Stimulated activated effector memory CD8-positive, alpha-beta T cell treated with anti-CD3 and anti-CD28 coated beads, Interleukin-12 subunit alpha, Interleukin-12 subunit beta, amount 100 ng/mL, for 72 hours (primary cell): ENCODE results near the gene WDPCP.

Experiments
- ATAC-seq: fragments of 150-1000 bp; cut with Tn5 transposase; 2 replicates; pipeline ENCODE4 v1.10.0; 2021
- DNase-seq, 2 donors: peaks; one replicate each; pipeline ENCODE4 v3.0.0; 2021 to 2022; ENCODE audit warnings: low spot score in 2 of 2
- H3K27ac Mint-ChIP-seq: one replicate; pipeline ENCODE4 v1.8.0; 2022; ENCODE audit warnings: mild to moderate bottlenecking, mixed read lengths
- H3K36me3 Mint-ChIP-seq: one replicate; pipeline ENCODE4 v1.8.0; 2022; ENCODE audit warnings: mild to moderate bottlenecking, mixed read lengths
- H3K4me1 Mint-ChIP-seq: one replicate; pipeline ENCODE4 v1.8.0; 2022; ENCODE audit warnings: mixed read lengths
- H3K4me3 Mint-ChIP-seq: one replicate; pipeline ENCODE4 v1.8.0; 2022; ENCODE audit warnings: mild to moderate bottlenecking, mixed read lengths
- H3K9me3 Mint-ChIP-seq: one replicate; pipeline ENCODE4 v1.8.0; 2022; ENCODE audit warnings: mixed read lengths

The WDPCP gene

DNA sequence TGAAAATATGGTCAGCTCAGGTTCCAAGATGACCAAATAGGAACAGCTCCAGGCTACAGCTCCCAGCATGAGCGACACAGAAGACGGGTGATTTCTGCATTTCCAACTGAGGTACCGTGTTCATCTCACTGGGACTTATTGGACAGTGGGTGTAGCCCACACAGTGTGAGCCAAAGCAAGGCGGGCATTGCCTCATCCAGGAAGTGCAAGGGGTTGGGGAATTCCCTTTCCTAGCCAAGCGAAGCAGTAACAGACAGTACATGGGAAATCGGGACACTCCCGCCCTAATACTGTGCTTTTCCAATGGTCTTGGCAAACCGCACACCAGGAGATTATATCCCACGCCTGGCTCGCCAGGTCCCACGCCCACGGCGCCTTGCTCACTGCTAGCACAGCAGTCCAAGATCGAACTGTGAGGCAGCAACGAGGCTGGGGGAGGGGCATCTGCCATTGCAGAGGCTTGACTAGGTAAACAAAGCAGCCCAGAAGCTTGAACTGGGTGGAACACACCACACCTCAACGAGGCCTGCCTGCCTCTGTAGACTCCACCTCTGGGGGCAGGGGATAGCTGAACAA, 57.5 kb downstream of the WDPCP start:
- Mint-ChIP-seq H3K4me1 (peaks cover 6% of the 10 kb centered on the region), H3K36me3 (no peaks in the 10 kb centered on the region), H3K4me3 (no peak overlapping the region), H3K9me3 (peaks cover 17% of the 10 kb centered on the region), H3K27ac (no peak overlapping the region)
- DNase-seq (no peak), ATAC-seq (no peak)

DNA sequence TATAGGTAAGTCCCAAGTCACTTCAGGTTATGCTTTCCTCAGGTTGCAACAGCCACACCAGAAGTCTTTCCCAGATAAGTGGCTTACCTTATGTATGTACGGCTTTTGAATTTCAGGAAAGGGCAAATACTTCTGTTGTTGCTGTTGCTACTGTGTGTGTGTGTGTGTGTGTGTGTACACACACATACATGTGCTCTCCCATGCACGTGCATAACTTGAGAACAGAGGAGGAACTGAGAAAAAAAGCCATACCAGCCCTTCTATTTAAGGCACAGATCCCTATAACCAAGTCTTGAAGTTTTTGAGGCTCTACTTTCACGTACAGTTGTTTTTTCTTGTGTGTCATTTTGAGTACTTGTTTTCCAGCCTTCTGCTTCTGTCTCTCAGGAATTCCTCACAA, 62.4 kb downstream of the WDPCP start:
- Mint-ChIP-seq H3K9me3 (peaks cover 26% of the 10 kb centered on the region), H3K4me3 (no peak overlapping the region), H3K27ac (no peak overlapping the region), H3K4me1 (no peaks in the 10 kb centered on the region), H3K36me3 (no peaks in the 10 kb centered on the region)
- DNase-seq = no peak
- no peak for ATAC-seq

DNA sequence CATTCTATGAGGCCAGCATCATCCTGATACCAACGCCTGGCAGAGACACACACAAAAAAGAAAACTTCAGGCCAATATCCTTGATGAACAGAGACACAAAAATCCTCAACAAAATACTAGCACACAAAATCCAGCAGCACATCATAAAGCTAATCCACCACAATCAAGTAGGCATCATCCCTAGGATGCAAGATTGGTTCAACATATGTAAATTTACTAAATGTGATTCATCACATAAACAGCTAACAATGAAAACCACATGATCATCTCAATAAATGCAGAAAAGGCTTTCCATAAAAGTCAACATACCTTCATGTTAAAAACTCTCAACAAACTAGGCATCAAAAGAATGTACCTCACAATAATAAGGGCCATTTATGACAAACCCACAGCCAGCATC, 65.3 kb downstream of the WDPCP start:
- ATAC-seq (no peak), DNase-seq (no peak)
- Mint-ChIP-seq H3K9me3 (peaks cover 32% of the 10 kb centered on the region), H3K27ac (no peak overlapping the region), H3K4me3 (no peak overlapping the region), H3K4me1 (no peaks in the 10 kb centered on the region), H3K36me3 (no peaks in the 10 kb centered on the region)

GRCh38 chr2:63520793-63521192, 67.5 kb downstream of the WDPCP start:
- no peak for ATAC-seq

GRCh38 chr2:63514781-63515180, 73.5 kb downstream of the WDPCP start:
- peaks cover 13% of the 10 kb centered on the region for H3K9me3 Mint-ChIP-seq

More at GRCh38 chr2:63520793-63521192, 67.5 kb downstream of the WDPCP start:
- no peaks in the 10 kb centered on the region for H3K36me3 Mint-ChIP-seq
- DNase-seq = no peak
- H3K9me3 Mint-ChIP-seq = peaks cover 34% of the 10 kb centered on the region
- H3K4me1 Mint-ChIP-seq = no peaks in the 10 kb centered on the region
- H3K27ac Mint-ChIP-seq = no peak overlapping the region
- H3K4me3 Mint-ChIP-seq = no peak overlapping the region

DNA sequence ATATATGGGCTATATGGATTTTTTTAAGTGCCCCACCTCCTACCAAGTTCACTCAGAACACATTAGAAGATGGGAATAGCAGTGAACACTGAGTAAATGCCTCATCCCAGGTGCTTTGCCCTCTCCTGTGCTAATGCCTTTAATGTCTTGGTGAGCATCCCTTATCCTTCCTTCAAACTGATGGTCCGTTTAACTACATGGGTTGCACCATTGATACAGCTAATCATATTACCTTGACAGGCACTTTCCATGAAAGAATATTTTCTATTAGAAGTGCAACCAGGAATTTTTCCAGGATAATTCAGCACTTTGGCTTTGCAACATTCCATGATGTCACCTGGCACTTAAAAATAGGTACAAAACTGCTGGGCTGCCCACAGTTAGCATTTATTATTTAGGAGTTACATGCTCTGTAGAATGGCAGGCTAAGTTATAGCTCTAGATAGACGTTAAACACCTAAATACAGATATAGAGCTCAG, 74.0 kb downstream of the WDPCP start:
- ATAC-seq (no peak), DNase-seq (no peak)
- H3K36me3 Mint-ChIP-seq = no peaks in the 10 kb centered on the region
- no peaks in the 10 kb centered on the region for H3K4me1 Mint-ChIP-seq
- peaks cover 14% of the 10 kb centered on the region for H3K9me3 Mint-ChIP-seq
- no peak overlapping the region for H3K4me3 Mint-ChIP-seq
- H3K27ac Mint-ChIP-seq = no peak overlapping the region

More at GRCh38 chr2:63514781-63515180, 73.5 kb downstream of the WDPCP start:
- no peak for ATAC-seq
- Mint-ChIP-seq H3K4me3 (no peak overlapping the region), H3K36me3 (no peaks in the 10 kb centered on the region), H3K4me1 (no peaks in the 10 kb centered on the region), H3K27ac (no peak overlapping the region)
- DNase-seq = no peak

DNA sequence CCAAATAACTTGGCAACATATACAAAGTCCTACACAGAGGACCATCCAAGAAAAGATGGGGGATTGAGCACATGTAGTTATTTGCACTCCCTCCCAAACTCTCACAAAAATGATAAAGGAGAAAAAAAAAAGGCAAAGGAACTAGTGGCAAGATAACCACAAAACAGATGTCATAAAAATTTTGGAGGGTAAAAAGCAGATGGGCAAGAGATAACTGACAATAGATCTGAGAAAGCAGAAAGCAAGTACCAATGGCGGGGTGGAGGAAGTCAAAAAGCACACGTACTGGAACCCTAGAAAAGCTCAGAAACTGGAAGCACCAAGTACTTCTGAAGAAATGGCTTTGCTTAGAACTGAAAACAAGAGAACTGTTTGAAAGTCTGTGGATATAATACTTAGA, 82.0 kb downstream of the WDPCP start:
- Mint-ChIP-seq H3K4me3 (no peak overlapping the region), H3K9me3 (peaks cover 21% of the 10 kb centered on the region), H3K4me1 (no peaks in the 10 kb centered on the region), H3K27ac (no peak overlapping the region), H3K36me3 (no peaks in the 10 kb centered on the region)
- no peak for ATAC-seq
- DNase-seq = no peak

DNA sequence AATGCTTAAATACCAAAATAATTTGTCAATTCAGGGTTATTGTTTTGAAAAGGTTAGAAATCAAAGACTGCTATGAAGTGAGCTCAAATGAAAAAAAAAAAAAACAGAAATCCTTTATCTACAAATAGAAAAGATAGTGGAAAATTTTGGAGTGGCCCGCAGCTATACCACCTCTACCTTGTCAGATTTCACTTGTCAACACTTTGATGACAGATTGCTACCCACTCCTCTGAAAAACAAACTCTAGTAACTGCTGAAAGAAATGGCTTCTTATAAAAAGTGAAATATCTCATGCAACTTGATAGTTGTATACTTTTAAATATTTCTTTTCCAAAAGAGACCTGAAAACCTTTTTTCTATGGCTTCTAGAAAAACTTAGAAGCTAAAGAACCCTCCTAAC, 84.5 kb downstream of the WDPCP start:
- ATAC-seq = no peak
- no peaks in the 10 kb centered on the region for H3K4me1 Mint-ChIP-seq
- H3K9me3 Mint-ChIP-seq = peaks cover 12% of the 10 kb centered on the region
- no peak overlapping the region for H3K27ac Mint-ChIP-seq
- no peak for DNase-seq
- H3K36me3 Mint-ChIP-seq = no peaks in the 10 kb centered on the region
- no peak overlapping the region for H3K4me3 Mint-ChIP-seq

DNA sequence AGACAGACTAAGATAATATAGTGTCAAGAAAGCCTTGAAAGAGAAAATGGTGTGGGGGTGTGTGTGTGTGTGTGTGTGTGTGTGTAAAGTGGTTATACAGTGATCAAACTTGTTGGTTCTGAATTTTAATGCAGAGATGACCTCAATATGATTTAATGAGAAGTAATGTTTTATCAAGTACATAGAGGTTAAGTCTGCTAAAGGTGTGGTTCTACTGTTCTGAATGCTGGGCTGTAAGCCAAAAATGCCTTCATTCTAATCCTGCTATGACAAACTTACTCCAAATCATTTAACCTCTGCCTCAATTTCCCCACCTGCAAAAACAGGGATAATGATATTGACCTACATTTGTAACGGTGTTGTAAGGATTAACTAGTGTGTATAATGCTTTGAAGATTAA, 87.9 kb downstream of the WDPCP start:
- no peak overlapping the region for H3K4me3 Mint-ChIP-seq
- ATAC-seq (no peak), DNase-seq (no peak)
- H3K27ac Mint-ChIP-seq = no peak overlapping the region
- no peaks in the 10 kb centered on the region for H3K36me3 Mint-ChIP-seq
- no peaks in the 10 kb centered on the region for H3K9me3 Mint-ChIP-seq
- no peaks in the 10 kb centered on the region for H3K4me1 Mint-ChIP-seq

DNA sequence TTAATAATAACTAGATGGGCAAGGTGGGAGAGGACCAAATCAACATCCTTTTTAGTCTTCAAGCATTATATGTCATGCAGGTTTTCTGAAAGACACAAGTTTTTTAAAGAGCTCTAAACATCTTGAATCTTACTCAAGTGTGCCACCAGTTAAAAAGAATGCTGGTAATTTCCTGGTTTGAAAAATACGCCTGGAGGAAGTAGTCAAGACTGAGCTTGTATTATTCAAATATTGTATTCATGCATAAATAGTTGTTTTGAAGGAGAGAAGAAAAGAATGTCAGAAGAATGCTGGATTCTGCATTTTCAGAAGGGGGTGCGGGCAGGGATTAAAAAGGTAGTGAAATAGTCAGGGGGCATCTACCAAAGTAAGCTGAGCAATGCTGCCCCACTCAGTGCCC, 90.7 kb downstream of the WDPCP start:
- Mint-ChIP-seq H3K4me1 (no peaks in the 10 kb centered on the region), H3K36me3 (no peaks in the 10 kb centered on the region), H3K4me3 (no peak overlapping the region), H3K27ac (no peak overlapping the region), H3K9me3 (peaks cover 2% of the 10 kb centered on the region)
- ATAC-seq = no peak
- no peak for DNase-seq

GRCh38 chr2:63494968-63495367, 93.3 kb downstream of the WDPCP start:
- Mint-ChIP-seq H3K4me3 (no peak overlapping the region), H3K27ac (no peak overlapping the region), H3K9me3 (peaks cover 2% of the 10 kb centered on the region), H3K4me1 (no peaks in the 10 kb centered on the region), H3K36me3 (no peaks in the 10 kb centered on the region)
- DNase-seq = no peak
- no peak for ATAC-seq

GRCh38 chr2:63494100-63494499, 94.2 kb downstream of the WDPCP start:
- ATAC-seq (no peak), DNase-seq (no peak)
- Mint-ChIP-seq H3K27ac (no peak overlapping the region), H3K4me1 (no peaks in the 10 kb centered on the region), H3K4me3 (no peak overlapping the region), H3K36me3 (no peaks in the 10 kb centered on the region), H3K9me3 (peaks cover 2% of the 10 kb centered on the region)

GRCh38 chr2:63488118-63488713, 100.1 kb downstream of the WDPCP start:
- no peaks in the 10 kb centered on the region for H3K4me1 Mint-ChIP-seq
- H3K27ac Mint-ChIP-seq = no peak overlapping the region
- no peaks in the 10 kb centered on the region for H3K36me3 Mint-ChIP-seq
- no peak overlapping the region for H3K4me3 Mint-ChIP-seq
- DNase-seq = no peak
- ATAC-seq = no peak
- H3K9me3 Mint-ChIP-seq = no peaks in the 10 kb centered on the region

GRCh38 chr2:63486861-63487290, 101.4 kb downstream of the WDPCP start:
- H3K27ac Mint-ChIP-seq = no peak overlapping the region
- no peak overlapping the region for H3K4me3 Mint-ChIP-seq
- no peak for DNase-seq
- ATAC-seq = no peak
- H3K4me1 Mint-ChIP-seq = no peaks in the 10 kb centered on the region
- no peaks in the 10 kb centered on the region for H3K36me3 Mint-ChIP-seq
- H3K9me3 Mint-ChIP-seq = no peaks in the 10 kb centered on the region

- no peak for ATAC-seq
- Mint-ChIP-seq H3K4me1 (no peaks in the 10 kb centered on the region), H3K36me3 (no peaks in the 10 kb centered on the region), H3K27ac (no peak overlapping the region), H3K9me3 (no peaks in the 10 kb centered on the region), H3K4me3 (no peak overlapping the region)
- no peak for DNase-seq
Observed at GRCh38 chr2:63484901-63485300, 103.4 kb downstream of the WDPCP start.

DNA sequence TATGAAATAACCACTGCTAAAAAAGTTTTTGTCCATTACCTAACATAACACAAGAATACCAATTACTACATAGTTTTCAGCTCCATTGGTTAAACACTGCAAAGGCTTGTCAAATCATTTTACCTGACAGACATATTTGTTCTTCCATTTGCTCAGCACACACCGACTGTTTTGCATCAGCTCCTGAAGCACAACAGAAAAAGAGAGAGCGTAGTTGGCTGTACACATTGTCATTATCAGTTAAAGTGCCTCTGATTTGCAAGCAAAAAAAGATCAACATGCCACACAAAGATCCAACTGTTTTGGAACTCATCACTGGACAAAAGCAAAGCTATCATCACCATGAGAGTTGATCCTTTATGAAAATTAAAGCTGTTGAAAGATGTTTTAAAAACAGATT, 103.8 kb downstream of the WDPCP start:
- Mint-ChIP-seq H3K4me1 (no peaks in the 10 kb centered on the region), H3K27ac (no peak overlapping the region), H3K9me3 (no peaks in the 10 kb centered on the region), H3K4me3 (no peak overlapping the region), H3K36me3 (no peaks in the 10 kb centered on the region)
- DNase-seq = no peak
- ATAC-seq = no peak
